GM06990 (cell line): ENCODE data around the gene FANCE.

Experiments
- DNase-seq: peaks from one replicate; pipeline ENCODE4 v3.0.0-alpha.2; 2011; ENCODE audit not compliant: insufficient read length; ENCODE audit errors: extremely low read depth
- H3K27me3 ChIP-seq: replicated peaks from 2 replicates; pipeline ENCODE4 v1.6.0; 2011; ENCODE audit warnings: low read length; ENCODE audit not compliant: control insufficient read depth, insufficient read depth
- H3K36me3 ChIP-seq: 2 replicates; pipeline ENCODE4 v1.5.1; 2011; ENCODE audit warnings: low read length; ENCODE audit not compliant: control insufficient read depth, insufficient read depth
- H3K4me3 ChIP-seq: replicated peaks from 2 replicates; pipeline ENCODE4 v1.5.1; 2011; ENCODE audit warnings: low read depth, mild to moderate bottlenecking, control low read depth, low read length
- CTCF ChIP-seq: IDR thresholded peaks from 2 replicates; pipeline ENCODE4 v1.5.1; 2011; ENCODE audit warnings: low read length, control low read depth, mild to moderate bottlenecking, inconsistent platforms; ENCODE audit not compliant: insufficient read depth, poor library complexity, severe bottlenecking

The FANCE gene

GRCh38 chr6:35489995-35490791, 38.1 kb downstream of the FANCE start:
- peaks cover 6% of the 10 kb centered on the region for H3K27me3 ChIP-seq
- DNase-seq, result no peak
- TF ChIP-seq CTCF, result no peak
- no peaks in the 10 kb centered on the region for H3K36me3 ChIP-seq
- H3K4me3 ChIP-seq, result no peak overlapping the region

DNA sequence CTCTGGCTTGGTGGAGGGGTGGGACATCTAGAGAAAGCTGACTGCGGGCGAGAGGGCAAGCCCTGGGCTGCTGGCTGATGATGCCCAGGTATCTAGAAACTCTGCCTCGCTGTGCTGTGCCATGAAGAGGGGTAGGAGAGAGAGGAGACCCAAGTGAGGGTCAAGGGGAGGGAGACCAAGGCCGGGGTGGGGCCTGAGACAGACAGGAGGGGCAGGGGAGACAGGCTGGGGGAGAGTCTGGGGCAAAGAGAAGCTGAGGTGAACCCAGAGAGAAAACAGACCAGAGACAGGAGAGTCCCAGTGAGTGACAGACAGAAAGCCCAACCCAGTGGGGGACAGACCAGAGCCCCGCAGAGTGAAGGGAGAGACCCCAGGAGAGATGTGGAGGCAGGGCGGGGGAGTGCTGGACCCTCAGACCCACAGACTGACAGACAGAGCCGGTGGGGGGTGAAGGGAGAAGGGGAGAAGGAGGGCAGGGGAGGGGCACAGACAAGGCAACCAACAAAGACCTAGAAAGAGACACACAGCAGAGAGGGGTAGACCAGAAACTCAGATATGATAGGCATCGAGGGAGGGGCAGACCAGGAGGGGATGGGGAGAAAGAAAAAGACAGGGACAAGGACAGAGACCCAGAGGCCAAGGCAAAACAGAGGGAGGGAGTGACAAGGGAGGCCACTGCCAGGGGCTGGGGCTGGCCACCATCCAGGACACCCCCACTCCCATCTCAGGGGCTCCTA, 38.9 kb downstream of the FANCE start:
- H3K36me3 ChIP-seq, result no peaks in the 10 kb centered on the region
- H3K27me3 ChIP-seq, result peaks cover 6% of the 10 kb centered on the region
- no peak for TF ChIP-seq CTCF
- H3K4me3 ChIP-seq, result no peak overlapping the region
- no peak for DNase-seq

- Histone ChIP-seq H3K27me3 (peaks cover 6% of the 10 kb centered on the region), H3K4me3 (no peak overlapping the region), H3K36me3 (no peaks in the 10 kb centered on the region)
- TF ChIP-seq CTCF, result no peak
- no peak for DNase-seq
Measured at GRCh38 chr6:35491558-35492257, 39.6 kb downstream of the FANCE start.

DNA sequence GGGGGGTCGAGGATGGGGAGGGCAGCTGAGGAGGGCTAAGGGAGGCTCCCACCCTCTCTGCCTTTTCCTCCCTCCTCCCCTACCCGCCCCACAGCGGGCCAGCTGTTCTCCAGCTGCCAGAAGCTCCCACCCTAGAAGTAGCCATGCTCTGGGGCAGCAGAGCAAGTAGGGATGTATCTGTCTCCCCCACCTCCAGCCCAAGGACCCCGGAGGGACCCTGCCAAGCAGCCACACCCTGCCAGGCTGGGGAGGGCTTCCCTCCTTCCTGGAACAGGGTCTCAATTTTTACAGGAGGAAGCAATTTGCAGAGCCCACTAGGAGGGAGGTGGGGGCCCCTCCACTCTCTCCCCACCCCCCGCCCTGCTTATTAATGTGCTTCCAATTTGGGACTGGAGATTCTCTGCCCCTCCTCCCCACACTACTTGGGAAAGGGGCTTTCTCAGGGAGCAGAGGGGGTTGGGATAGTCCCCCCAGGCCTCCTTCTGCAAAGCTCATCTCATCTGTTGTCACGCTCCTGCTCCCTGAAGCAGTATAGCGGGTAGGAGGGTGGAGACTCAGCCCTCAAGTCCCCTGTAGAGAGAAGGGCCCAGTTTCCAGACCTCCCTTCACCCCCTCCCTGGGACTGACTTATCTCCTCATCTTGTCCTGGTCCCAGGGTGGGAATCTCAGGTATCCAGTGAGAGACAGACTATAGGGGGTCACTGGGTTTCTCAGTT, 40.3 kb downstream of the FANCE start:
- peaks cover 6% of the 10 kb centered on the region for H3K27me3 ChIP-seq
- H3K36me3 ChIP-seq, result no peaks in the 10 kb centered on the region
- no peak for TF ChIP-seq CTCF
- no peak for DNase-seq
- no peak overlapping the region for H3K4me3 ChIP-seq

DNA sequence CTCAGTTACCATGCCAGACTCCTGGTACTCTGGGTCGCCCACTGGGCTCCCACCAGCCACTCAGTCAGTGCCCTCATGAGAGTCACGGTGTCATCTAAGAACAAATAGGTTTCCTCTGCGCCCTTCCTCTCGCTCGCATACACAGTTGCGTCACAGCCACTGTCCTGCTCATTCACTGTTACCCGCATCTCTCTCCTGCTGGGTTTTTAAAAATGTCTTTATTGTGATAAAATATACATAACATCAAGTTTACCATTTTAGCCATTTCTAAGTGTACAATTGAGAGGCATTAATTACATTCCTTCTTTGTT, 40.8 kb downstream of the FANCE start:
- H3K36me3 ChIP-seq, result no peaks in the 10 kb centered on the region
- no peak for TF ChIP-seq CTCF
- no peak overlapping the region for H3K4me3 ChIP-seq
- peaks cover 6% of the 10 kb centered on the region for H3K27me3 ChIP-seq
- DNase-seq, result no peak
